HCT116 (cell line): ENCODE results near the gene UBE2D3. TPM values are rescaled to one million over a fixed set of nuclear protein-coding genes. Genes with fewer than 3 reads are reported as not detected.
A peak's percentile ranks its signal among the peaks of the same experiment; 100 is the strongest.

ENCODE experiments used
- ATAC-seq: fragments of 200-7000 bp; cut with Tn5 transposase; 2 replicates; pipeline ENCODE4 v1.9.1; 2020; ENCODE audit warnings: mild to moderate bottlenecking, moderate library complexity
- BruUV-seq: library from RNA; stranded (reverse); fragments of 400-500 nt; replicated peaks from 2 replicates; lab custom pipeline; 2021; lab: Mats Ljungman, UMichigan
- CTCF ChIA-PET: fragments of 300-600 bp; sonication (Branson Sonifier 250); formaldehyde crosslinking; loops from one replicate; lab custom pipeline; 2021; ENCODE audit warnings: antibody characterized with exemption; lab: Charles Lee
- POLR2A ChIA-PET: fragments of 300-600, 350-600 bp; sonication (Branson Sonifier 250); formaldehyde crosslinking; loops from one replicate; lab custom pipeline; 2021; ENCODE audit warnings: antibody characterized with exemption; lab: Charles Lee
- RAD21 ChIA-PET, 2 experiments: fragments of 300-600 bp; sonication (Branson Sonifier 250); formaldehyde crosslinking; loops; one replicate each; lab custom pipeline; 2023; ENCODE audit warnings: low total read pairs in 2 of 2; ENCODE audit not compliant: uncharacterized antibody in 2 of 2, unreplicated experiment in 2 of 2, low non-redundant PET in 1 of 2; lab: Charles Lee
- DNase-seq: peaks from one replicate; pipeline ENCODE4 v3.0.0-alpha.2; 2010; ENCODE audit warnings: low read depth, low spot score
- H2AFZ ChIP-seq: fragments of 200-600 bp; shearing (Covaris generic), sonication (generic); 2 replicates; pipeline ENCODE4 v1.6.1; 2017; ENCODE audit warnings: low read depth, mixed run types, mixed read lengths, antibody characterized with exemption, low read length; ENCODE audit not compliant: poor library complexity, severe bottlenecking
- H3K27ac ChIP-seq: 2 replicates; pipeline ENCODE4 v1.5.1; 2012; ENCODE audit warnings: low read depth, low read length
- H3K27me3 ChIP-seq: fragments of 200-600 bp; sonication (generic); 2 replicates; pipeline ENCODE4 v1.6.1; 2016; ENCODE audit warnings: mixed run types, low read length, mixed read lengths; ENCODE audit not compliant: insufficient read depth
- H3K36me3 ChIP-seq, 2 experiments: fragments of 200-500 bp in 1 of 2; fragments of 200-600 bp in 1 of 2; sonication (Bioruptor generic) in 1 of 2; sonication (generic) in 1 of 2; 2 replicates each; pipeline versions ENCODE4 v1.5.1 to v1.6.1; 2014 to 2016; ENCODE audit warnings: low read length in 2 of 2, inconsistent platforms in 1 of 2, mixed read lengths in 1 of 2, mixed run types in 1 of 2; ENCODE audit not compliant: insufficient read depth in 2 of 2, control insufficient read depth in 1 of 2
- H3K4me1 ChIP-seq, 2 experiments: fragments of 200-600 bp in 1 of 2; sonication (generic) in 1 of 2; 2 replicates each; pipeline versions ENCODE4 v1.5.1 to v1.6.1; 2012 to 2017; ENCODE audit warnings: low read length in 2 of 2, inconsistent platforms in 1 of 2, mild to moderate bottlenecking in 1 of 2, mixed read lengths in 1 of 2, mixed run types in 1 of 2, moderate library complexity in 1 of 2; ENCODE audit not compliant: insufficient read depth in 2 of 2, control insufficient read depth in 1 of 2
- H3K4me2 ChIP-seq: fragments of 200-600 bp; sonication (generic); 2 replicates; pipeline ENCODE4 v1.6.1; 2017; ENCODE audit warnings: mixed run types, low read length, mixed read lengths
- H3K4me3 ChIP-seq, 2 experiments: fragments of 200-600 bp in 1 of 2; sonication (generic) in 1 of 2; replicated peaks in 1 of 2; 2 replicates each; pipeline ENCODE4 v1.5.1; 2011 to 2016; ENCODE audit warnings: low read length in 2 of 2, control low read depth in 1 of 2, low read depth in 1 of 2, mild to moderate bottlenecking in 1 of 2, mixed read lengths in 1 of 2, mixed run types in 1 of 2
- H3K79me2 ChIP-seq: fragments of 200-600 bp; sonication (generic); 2 replicates; pipeline ENCODE4 v1.6.1; 2017; ENCODE audit warnings: mild to moderate bottlenecking, mixed run types, low read length, moderate library complexity, mixed read lengths; ENCODE audit not compliant: insufficient read depth
- H3K9ac ChIP-seq: fragments of 200-600 bp; sonication (generic); 2 replicates; pipeline ENCODE4 v1.6.1; 2016; ENCODE audit warnings: low read length, mixed read lengths
- H3K9me2 ChIP-seq: fragments of 200-600 bp; sonication (generic), shearing (Covaris generic); 2 replicates; pipeline ENCODE4 v1.6.1; 2017; ENCODE audit warnings: mixed run types, mild to moderate bottlenecking, moderate library complexity; ENCODE audit not compliant: insufficient read depth
- H3K9me3 ChIP-seq, 2 experiments: fragments of 200-500 bp in 1 of 2; fragments of 200-600 bp in 1 of 2; sonication (Bioruptor generic) in 1 of 2; sonication (generic) in 1 of 2; 2 replicates each; pipeline ENCODE4 v1.6.1; 2014 to 2017; ENCODE audit warnings: low read length in 2 of 2, mixed read lengths in 2 of 2, inconsistent platforms in 1 of 2, low read depth in 1 of 2, mild to moderate bottlenecking in 1 of 2, mixed run types in 1 of 2, moderate library complexity in 1 of 2; ENCODE audit not compliant: control insufficient read depth in 1 of 2, insufficient read depth in 1 of 2
- H4K20me1 ChIP-seq: fragments of 200-600 bp; sonication (generic), shearing (Covaris generic); 2 replicates; pipeline ENCODE4 v1.6.1; 2017; ENCODE audit warnings: mixed run types, mild to moderate bottlenecking, moderate library complexity; ENCODE audit not compliant: insufficient read depth
- CBX3 ChIP-seq: IDR thresholded peaks from 2 replicates; pipeline ENCODE4 v1.6.1; 2012; ENCODE audit warnings: low read depth
- EGR1 ChIP-seq: IDR thresholded peaks from 2 replicates; pipeline ENCODE4 v1.6.1; 2012; ENCODE audit warnings: low read depth
- POLR2A ChIP-seq: IDR thresholded peaks from 2 replicates; pipeline ENCODE4 v1.7.0; 2011; ENCODE audit warnings: borderline replicate concordance; ENCODE audit not compliant: insufficient read depth, insufficient read length; ENCODE audit errors: extremely low read depth
- POLR2AphosphoS5 ChIP-seq: IDR thresholded peaks from 2 replicates; pipeline ENCODE4 v1.6.1; 2011; ENCODE audit warnings: mild to moderate bottlenecking, low read depth, low read length, moderate library complexity
- SIN3A ChIP-seq: IDR thresholded peaks from 2 replicates; pipeline ENCODE4 v1.6.1; 2012; ENCODE audit warnings: low read depth
- SP1 ChIP-seq: IDR thresholded peaks from 2 replicates; pipeline ENCODE4 v1.6.1; 2012; ENCODE audit warnings: low read depth
- SRF ChIP-seq: IDR thresholded peaks from 2 replicates; pipeline ENCODE4 v1.6.1; 2012; ENCODE audit warnings: low read depth
- TCF7L2 ChIP-seq: IDR thresholded peaks from 2 replicates; pipeline ENCODE4 v1.7.0; 2011; ENCODE audit warnings: borderline replicate concordance, inconsistent platforms; ENCODE audit not compliant: insufficient read depth, insufficient read length; ENCODE audit errors: extremely low read depth
- YY1 ChIP-seq: IDR thresholded peaks from 2 replicates; pipeline ENCODE4 v1.6.1; 2011; ENCODE audit warnings: low read length, low read depth, moderate library complexity, mild to moderate bottlenecking; ENCODE audit not compliant: insufficient replicate concordance; ENCODE audit errors: extremely low read depth
- ZFX ChIP-seq: fragments of 450-650 bp; IDR thresholded peaks from 2 replicates; pipeline ENCODE4 v1.6.1; 2017
- ZNF274 ChIP-seq: fragments of 200-500 bp; sonication (Bioruptor generic); IDR thresholded peaks from 2 replicates; pipeline ENCODE4 v1.6.1; 2014; ENCODE audit warnings: mild to moderate bottlenecking, low read depth, low read length, inconsistent platforms
- intact Hi-C: fragments of 100-400 bp; cut with micrococcal nuclease; formaldehyde crosslinking; loops from 2 replicates; pipeline ENCODE4 v1.10.0; 2022
- total RNA-seq: library from RNA; stranded (reverse); gene quantifications from one replicate; pipeline ENCODE4 v1.2.1, GENCODE V29; 2021; ENCODE audit not compliant: unreplicated experiment
- TF ChIP-seq, protein P1 (sequence below): IDR thresholded peaks from 2 replicates; pipeline ENCODE4 v1.6.1; 2012
- TF ChIP-seq, protein P2 (sequence below), 3 experiments: fragments of 200-600 bp in 1 of 3; sonication (generic) in 1 of 3; IDR thresholded peaks in 2 of 3; conservative IDR thresholded peaks in 1 of 3; 2 replicates each; pipeline ENCODE4 v1.5.1; 2012 to 2017; ENCODE audit warnings: low read depth in 2 of 3, low read length in 2 of 3, antibody characterized with exemption in 1 of 3, borderline replicate concordance in 1 of 3, control low read depth in 1 of 3, mild to moderate bottlenecking in 1 of 3, mixed read lengths in 1 of 3, mixed run types in 1 of 3, moderate library complexity in 1 of 3; ENCODE audit not compliant: insufficient read depth in 1 of 3
- TF ChIP-seq, protein P3 (sequence below): IDR thresholded peaks from 2 replicates; pipeline ENCODE4 v1.6.1; 2012

The UBE2D3 gene
- total RNA-seq, 1 experiment from 2014 or later: 302 TPM

DNA sequence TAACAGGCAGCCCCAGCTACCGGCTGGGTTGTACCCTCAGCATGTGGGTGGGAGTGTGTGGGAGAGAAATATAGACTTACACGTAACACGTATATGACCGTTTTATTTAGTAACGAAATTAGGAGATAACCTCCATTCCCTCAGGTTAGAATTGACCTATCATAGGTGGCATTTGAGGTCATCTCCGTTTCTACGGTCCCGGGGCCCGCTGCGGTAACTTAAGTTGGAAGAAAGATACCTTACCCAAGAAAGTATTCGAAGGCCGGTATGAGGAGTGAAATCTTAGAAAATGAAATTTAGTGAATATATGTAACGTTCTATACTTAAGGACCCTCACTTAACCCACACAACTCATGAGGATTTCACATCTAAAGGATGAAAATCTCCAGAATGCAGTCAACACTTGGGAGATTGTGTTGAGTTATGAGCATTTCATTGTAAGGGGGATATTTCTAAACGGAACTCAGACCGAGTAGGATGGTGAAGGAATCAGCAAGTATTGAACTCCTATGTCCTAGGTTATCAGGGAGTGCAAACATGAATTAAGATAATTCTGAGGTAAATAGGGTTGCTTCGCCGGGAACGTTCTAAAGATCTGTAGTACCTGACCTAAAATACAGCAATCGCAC, 42.3 kb upstream of the UBE2D3 start:
- Histone ChIP-seq H3K9me3 (no peaks in the 10 kb centered on the region), H3K4me2 (peak overlapping the region; percentile 85), H3K9me2 (no peaks in the 10 kb centered on the region), H3K27me3 (no peaks in the 10 kb centered on the region), H3K4me1 (peaks cover 5 to 28% of the 10 kb centered on the region in 2 experiments; a peak in 3 of 4 replicates), H3K36me3 (no peaks in the 10 kb centered on the region; a peak in 2 of 4 replicates), H4K20me1 (no peaks in the 10 kb centered on the region), H3K79me2 (peaks cover 89% of the 10 kb centered on the region), H2AFZ (no peak overlapping the region), H3K9ac (peak overlapping the region; percentile 78), H3K4me3 (peak overlapping the region; percentile 61 to 69), H3K27ac (peak overlapping the region; percentile 87)
- intact Hi-C loops: loop anchor here (1.0 kb wide), 1 partner anchor 44 kb away; no protein-coding TSS in a partner anchor
- ChIA-PET POLR2A (interaction anchor here (1.0 to 2.9 kb wide), 5 partner anchors 10 to 44 kb away, joined by 3 to 49 read pairs (median 3); partner anchors contain the start of gene UBE2D3), RAD21 (interaction anchor here in 1 of 2 experiments (1.1 kb wide), 1 partner anchor 42 kb away, joined by 5 read pairs; the partner anchor contains the start of gene UBE2D3), CTCF (interaction anchor here (1.0 kb wide), 1 partner anchor 249 kb away, joined by 6 read pairs; no protein-coding TSS in a partner anchor)
- no TSS peak for BruUV-seq
- TF ChIP-seq EGR1: 0 out of 2 replicates have a peak, but pooled peaks have one; percentile 5
- no peak for TF ChIP-seq ZNF274
- no peak; the same call in 1 of the 2 replicates for ATAC-seq
- no peak for DNase-seq

DNA sequence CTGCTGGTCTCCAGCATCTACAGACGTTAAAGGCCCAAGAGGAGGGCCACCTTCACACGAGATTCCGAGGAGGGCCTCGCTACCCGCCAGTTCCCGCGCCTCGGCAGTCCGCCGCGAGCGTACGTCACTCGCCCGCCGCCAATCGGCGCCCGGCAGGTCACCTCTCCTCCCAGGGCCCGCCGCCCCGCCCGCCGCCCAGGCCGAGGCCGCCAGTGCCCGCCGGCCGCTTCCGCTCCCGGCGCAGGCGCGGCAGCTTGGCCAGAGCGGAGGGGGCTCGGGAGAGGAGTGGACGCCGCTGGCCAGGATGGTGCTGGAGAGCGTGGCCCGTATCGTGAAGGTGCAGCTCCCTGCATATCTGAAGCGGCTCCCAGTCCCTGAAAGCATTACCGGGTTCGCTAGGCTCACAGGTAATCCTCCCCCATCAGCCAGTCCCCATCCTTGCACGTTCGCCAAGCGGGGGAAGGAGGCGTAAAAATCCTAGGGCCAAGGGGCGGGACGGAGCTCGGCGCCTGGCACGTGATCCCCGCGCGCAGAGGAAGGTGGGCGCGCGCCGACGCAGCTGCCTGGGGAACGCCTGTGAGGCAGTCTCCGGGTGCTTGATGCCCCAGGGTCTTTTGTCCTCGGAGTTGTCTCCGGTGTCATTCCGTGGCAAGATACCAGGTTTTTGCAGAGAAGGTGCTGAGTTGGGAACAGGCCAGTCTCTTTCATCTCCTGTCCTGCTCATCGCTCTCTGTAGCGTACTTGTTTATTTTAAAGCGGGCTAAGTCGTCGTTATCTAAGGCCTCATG, 41.6 kb upstream of the UBE2D3 start, which contains the start of gene CISD2:
TSS of gene CISD2 (plus strand) at position 212 of the 788 bp plus-strand sequence. CDS start at position 305, 93 bp downstream.
- no peaks in the 10 kb centered on the region for H3K9me3 ChIP-seq
- CTCF ChIA-PET: interaction anchor here (1.0 kb wide), 1 partner anchor 248 kb away, joined by 6 read pairs; no protein-coding TSS in a partner anchor
- peaks cover 90% of the 10 kb centered on the region for H3K79me2 ChIP-seq
- no peaks in the 10 kb centered on the region for H4K20me1 ChIP-seq
- peak within 1 kb of the TSS; percentile 61 to 69 for H3K4me3 ChIP-seq
- TSS peak; percentile 57 for BruUV-seq
- H3K9ac ChIP-seq: peak within 1 kb of the TSS; percentile 78
- ATAC-seq (peak; percentile 92), DNase-seq (peak; percentile 82)
- intact Hi-C loops: loop anchor here (1.0 kb wide), 2 partner anchors 41 to 44 kb away; no protein-coding TSS in a partner anchor
- no peaks in the 10 kb centered on the region for H3K9me2 ChIP-seq
- no peak within 1 kb of the TSS for H2AFZ ChIP-seq
- peak within 1 kb of the TSS; percentile 85 for H3K4me2 ChIP-seq
- no peaks in the 10 kb centered on the region for H3K27me3 ChIP-seq
- POLR2A ChIA-PET: interaction anchor here (0.7 to 2.9 kb wide), 6 partner anchors 11 to 43 kb away, joined by 3 to 49 read pairs (median 3); partner anchors contain the start of gene UBE2D3
- H3K27ac ChIP-seq: peak within 1 kb of the TSS; percentile 87
- RAD21 ChIA-PET: interaction anchor here in 1 of 2 experiments (1.1 kb wide), 1 partner anchor 41 kb away, joined by 5 read pairs; the partner anchor contains the start of gene UBE2D3
- H3K4me1 ChIP-seq: peaks cover 5 to 28% of the 10 kb centered on the region in 2 experiments; a peak in 3 of 4 replicates
- TF ChIP-seq, protein P1, sequence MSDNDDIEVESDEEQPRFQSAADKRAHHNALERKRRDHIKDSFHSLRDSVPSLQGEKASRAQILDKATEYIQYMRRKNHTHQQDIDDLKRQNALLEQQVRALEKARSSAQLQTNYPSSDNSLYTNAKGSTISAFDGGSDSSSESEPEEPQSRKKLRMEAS: peak; percentile 95
- TF ChIP-seq, protein P2, sequence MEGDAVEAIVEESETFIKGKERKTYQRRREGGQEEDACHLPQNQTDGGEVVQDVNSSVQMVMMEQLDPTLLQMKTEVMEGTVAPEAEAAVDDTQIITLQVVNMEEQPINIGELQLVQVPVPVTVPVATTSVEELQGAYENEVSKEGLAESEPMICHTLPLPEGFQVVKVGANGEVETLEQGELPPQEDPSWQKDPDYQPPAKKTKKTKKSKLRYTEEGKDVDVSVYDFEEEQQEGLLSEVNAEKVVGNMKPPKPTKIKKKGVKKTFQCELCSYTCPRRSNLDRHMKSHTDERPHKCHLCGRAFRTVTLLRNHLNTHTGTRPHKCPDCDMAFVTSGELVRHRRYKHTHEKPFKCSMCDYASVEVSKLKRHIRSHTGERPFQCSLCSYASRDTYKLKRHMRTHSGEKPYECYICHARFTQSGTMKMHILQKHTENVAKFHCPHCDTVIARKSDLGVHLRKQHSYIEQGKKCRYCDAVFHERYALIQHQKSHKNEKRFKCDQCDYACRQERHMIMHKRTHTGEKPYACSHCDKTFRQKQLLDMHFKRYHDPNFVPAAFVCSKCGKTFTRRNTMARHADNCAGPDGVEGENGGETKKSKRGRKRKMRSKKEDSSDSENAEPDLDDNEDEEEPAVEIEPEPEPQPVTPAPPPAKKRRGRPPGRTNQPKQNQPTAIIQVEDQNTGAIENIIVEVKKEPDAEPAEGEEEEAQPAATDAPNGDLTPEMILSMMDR (IDR thresholded peaks at IDR 0.05 in 2 of 3, conservative IDR thresholded peaks at IDR 0.05 in 1 of 3; ENCODE audit: borderline replicate concordance in 1 of 3, insufficient read depth in 1 of 3, low read depth in 2 of 3, low read length in 2 of 3): no peak
- TF ChIP-seq POLR2AphosphoS5 (peak; percentile 86), POLR2A (peak; percentile 96), TCF7L2 (no peak), SP1 (peak; percentile 35), EGR1 (peak; percentile 51; the same call in 1 of the 2 replicates), YY1 (peak; percentile 49), SRF (no peak; the same call in 1 of the 2 replicates), ZNF274 (no peak), CBX3 (peak; percentile 25; the same call in 1 of the 2 replicates), ZFX (peak; percentile 72), SIN3A (peak; percentile 57)
- TF ChIP-seq, protein P3, sequence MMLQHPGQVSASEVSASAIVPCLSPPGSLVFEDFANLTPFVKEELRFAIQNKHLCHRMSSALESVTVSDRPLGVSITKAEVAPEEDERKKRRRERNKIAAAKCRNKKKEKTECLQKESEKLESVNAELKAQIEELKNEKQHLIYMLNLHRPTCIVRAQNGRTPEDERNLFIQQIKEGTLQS: no peak
- H3K36me3 ChIP-seq: no peaks in the 10 kb centered on the region; a peak in 1 of 4 replicates
